AG04450 (cell line): ENCODE results near the gene RNF113B. TPM values are rescaled to one million over a fixed set of nuclear protein-coding genes. Genes with fewer than 3 reads are reported as not detected.

Source experiments
- CTCF ChIA-PET: fragments of 300-600, 350-600 bp; formaldehyde crosslinking; extraction: SDS; loops from one replicate; lab custom pipeline; 2022; ENCODE audit warnings: antibody characterized with exemption, inconsistent platforms; lab: Charles Lee
- POLR2A ChIA-PET: fragments of 350-600 bp; formaldehyde crosslinking; extraction: SDS; loops from one replicate; lab custom pipeline; 2021; ENCODE audit warnings: antibody characterized with exemption, inconsistent platforms; lab: Yijun Ruan, JAX
- DNase-seq: peaks from one replicate; pipeline ENCODE4 v3.0.0-alpha.2; 2011; ENCODE audit warnings: low read depth, low spot score
- H3K27ac ChIP-seq: one replicate; pipeline ENCODE4 v1.5.1; 2012; ENCODE audit warnings: low read depth, low read length, control low read depth
- H3K27me3 ChIP-seq: one replicate; pipeline ENCODE4 v1.6.0; 2012; ENCODE audit warnings: low read length; ENCODE audit not compliant: control insufficient read depth, insufficient read depth
- H3K4me3 ChIP-seq: 2 replicates; pipeline ENCODE4 v1.5.1; 2011; ENCODE audit warnings: mild to moderate bottlenecking, low read depth, low read length, control low read depth
- H3K9me3 ChIP-seq: 2 replicates; pipeline ENCODE4 v1.5.1; 2012; ENCODE audit warnings: low read length; ENCODE audit not compliant: control insufficient read depth, insufficient read depth
- CTCF ChIP-seq: IDR thresholded peaks from 2 replicates; pipeline ENCODE4 v1.5.1; 2011; ENCODE audit warnings: low read depth, low read length, control low read depth, inconsistent platforms
- polyA plus RNA-seq: library from polyadenylated mRNA; depleted of rRNA; stranded (reverse); fragments of >200 nt; gene quantifications from 2 replicates; pipeline ENCODE4 v1.2.3, GENCODE V29; 2011

Gene RNF113B
- polyA plus RNA-seq, 1 experiment, result not detected

DNA sequence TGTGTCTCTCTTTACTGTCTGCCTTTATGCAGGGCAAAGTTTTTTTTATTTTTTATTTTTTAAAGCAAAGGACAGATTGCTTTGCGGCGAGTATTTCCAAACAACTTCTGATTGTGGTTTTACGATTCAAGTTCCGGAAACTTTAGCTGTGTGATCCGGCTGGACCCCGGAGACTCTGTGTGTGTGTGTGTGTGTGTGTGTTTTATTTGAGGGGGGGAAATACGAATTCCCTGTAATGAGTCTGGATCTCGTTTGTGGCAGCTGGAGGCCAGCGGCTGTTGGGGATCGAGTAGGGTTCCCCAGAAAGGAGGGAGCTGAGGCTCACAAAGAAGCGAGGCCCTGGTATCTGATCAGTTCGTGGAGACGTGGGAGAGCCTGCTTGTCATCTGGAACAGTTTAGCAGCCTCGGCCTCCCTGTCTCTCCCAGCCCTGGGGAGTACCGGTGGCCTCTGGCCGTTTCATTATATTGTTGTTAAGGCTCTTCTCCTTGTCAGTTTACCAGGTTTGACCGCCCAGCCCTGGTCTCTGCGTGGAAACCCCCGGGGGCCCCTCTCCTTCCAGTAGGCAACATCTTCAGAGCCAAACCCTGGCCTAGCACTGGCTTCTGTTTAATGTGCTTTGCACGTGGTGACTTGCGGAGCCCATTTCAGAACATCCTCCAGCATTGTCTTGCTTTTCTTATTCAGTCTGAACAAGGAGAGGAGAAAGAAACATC is 32.9 kb downstream of the RNF113B start:
- POLR2A ChIA-PET, result interaction anchor here (1.2 kb wide), 1 partner anchor 30 kb away, joined by 3 read pairs; no protein-coding TSS in a partner anchor
- H3K9me3 ChIP-seq, result peaks cover 4% of the 10 kb centered on the region; the same call in 1 of the 2 replicates
- peak overlapping the region; percentile 75 for H3K4me3 ChIP-seq
- DNase-seq, result no peak
- TF ChIP-seq CTCF, result no peak
- CTCF ChIA-PET, result no interaction called here
- peak overlapping the region; percentile 39 for H3K27ac ChIP-seq
- no peaks in the 10 kb centered on the region for H3K27me3 ChIP-seq

GRCh38 chr13:98143601-98144026 is 33.5 kb downstream of the RNF113B start:
- no peak for TF ChIP-seq CTCF
- DNase-seq, result no peak
- H3K9me3 ChIP-seq, result peaks cover 4% of the 10 kb centered on the region; the same call in 1 of the 2 replicates
- CTCF ChIA-PET, result no interaction called here
- POLR2A ChIA-PET, result interaction anchor here (1.2 kb wide), 1 partner anchor 30 kb away, joined by 3 read pairs; no protein-coding TSS in a partner anchor
- H3K27ac ChIP-seq, result no peak overlapping the region
- peak overlapping the region; percentile 75 for H3K4me3 ChIP-seq
- no peaks in the 10 kb centered on the region for H3K27me3 ChIP-seq

GRCh38 chr13:98143157-98143553 is 33.9 kb downstream of the RNF113B start:
- POLR2A ChIA-PET, result no interaction called here

DNA sequence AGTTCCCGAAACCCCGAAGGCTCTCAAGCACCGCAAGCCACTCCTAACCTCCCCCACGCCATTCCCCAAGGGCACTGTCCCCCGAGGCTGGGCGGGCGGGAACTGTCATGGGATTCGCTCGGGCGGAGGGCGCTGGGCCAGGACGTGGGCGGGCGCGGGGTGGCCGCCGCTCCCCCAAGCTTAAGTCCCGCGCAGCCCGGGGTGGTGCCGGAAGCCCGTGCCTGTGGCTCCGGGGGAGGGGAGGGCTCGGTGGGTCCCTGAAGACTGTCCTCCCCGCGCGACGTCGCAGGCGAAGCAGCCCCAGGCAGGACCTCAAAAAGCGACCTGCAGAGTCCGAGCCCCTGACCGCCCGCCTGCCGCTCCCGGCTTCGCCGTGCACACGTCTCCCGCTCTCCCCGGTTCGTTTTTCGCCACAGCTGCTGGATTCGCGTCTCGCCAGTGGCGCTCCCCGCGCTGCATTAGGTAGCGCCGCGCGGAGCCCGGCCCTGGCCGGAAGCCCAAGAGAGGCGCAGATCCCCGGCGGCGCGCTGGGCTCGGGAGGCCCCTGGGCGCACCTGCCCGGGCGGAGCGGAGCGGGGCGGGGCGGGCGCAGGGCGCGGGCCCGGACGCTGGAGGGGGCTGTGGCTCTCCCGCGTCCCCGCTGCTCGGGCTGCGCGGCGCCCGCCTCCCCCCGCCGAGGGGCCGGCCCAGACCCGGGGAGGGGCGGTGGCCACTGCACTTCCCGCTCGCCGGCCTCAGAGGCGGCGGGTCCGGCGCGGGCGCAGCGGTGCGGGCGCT is 34.5 kb downstream of the RNF113B start, which contains the start of gene FARP1:
TSS of gene FARP1 (plus strand) at position 715 of the 777 bp plus-strand sequence. CDS start 70,149 bp downstream, outside the sequence.
- DNase-seq, result no peak
- Histone ChIP-seq H3K27ac (no peak within 1 kb of the TSS), H3K4me3 (peak within 1 kb of the TSS; percentile 75), H3K27me3 (no peaks in the 10 kb centered on the region), H3K9me3 (peaks cover 4% of the 10 kb centered on the region; the same call in 1 of the 2 replicates)
- ChIA-PET CTCF (interaction anchor here (0.6 to 1.6 kb wide), 4 partner anchors 11 to 322 kb away, joined by 3 to 4 read pairs (median 4); no protein-coding TSS in a partner anchor), POLR2A (no interaction called here)
- TF ChIP-seq CTCF, result peak; percentile 15; the same call in 1 of the 2 replicates

More at GRCh38 chr13:98143157-98143553, 33.9 kb downstream of the RNF113B start:
- Histone ChIP-seq H3K4me3 (peak overlapping the region; percentile 75), H3K27ac (no peak overlapping the region), H3K9me3 (peaks cover 4% of the 10 kb centered on the region; the same call in 1 of the 2 replicates), H3K27me3 (no peaks in the 10 kb centered on the region)
- CTCF ChIA-PET, result no interaction called here
- DNase-seq, result no peak
- TF ChIP-seq CTCF, result no peak
